Esophagus muscularis mucosa (tissue), 4 donors: ENCODE data around the gene C16orf74. TPM values are rescaled to one million over a fixed set of nuclear protein-coding genes. Genes with fewer than 3 reads are reported as not detected.

ENCODE experiments used
- DNase-seq: peaks from one replicate; pipeline ENCODE4 v3.0.0-alpha.2; 2017; ENCODE audit errors: extremely low spot score
- H3K27ac ChIP-seq, 4 donors: fragments of 200-600 bp; sonication (generic); replicated peaks in 1 of 4; 1 replicate in 3 of 4; 2 replicates in 1 of 4; pipeline ENCODE4 v1.5.1; 2016 to 2019; ENCODE audit warnings: mild to moderate bottlenecking in 1 of 4
- H3K27me3 ChIP-seq, 4 donors: fragments of 200-600 bp; sonication (generic); one replicate each; pipeline versions ENCODE4 v1.5.1 to v1.6.0; 2016 to 2019
- H3K36me3 ChIP-seq, 4 donors: fragments of 200-600 bp; sonication (generic); one replicate each; pipeline ENCODE4 v1.5.1; 2016 to 2019
- H3K4me1 ChIP-seq, 4 donors: fragments of 200-600 bp; sonication (generic); one replicate each; pipeline ENCODE4 v1.5.1; 2016 to 2019
- H3K4me3 ChIP-seq, 4 donors: fragments of 200-600 bp; sonication (generic); 1 replicate in 2 of 4; 2 replicates in 2 of 4; pipeline ENCODE4 v1.5.1; 2016 to 2019; ENCODE audit warnings: mild to moderate bottlenecking in 4 of 4, moderate library complexity in 1 of 4
- H3K9me3 ChIP-seq, 4 donors: fragments of 200-600 bp; sonication (generic); 1 replicate in 3 of 4; 2 replicates in 1 of 4; pipeline ENCODE4 v1.5.1; 2016 to 2019
- CTCF ChIP-seq, 3 experiments: fragments of 200-600 bp in 2 of 3; fragments of 450-650 bp in 1 of 3; sonication (generic) in 2 of 3; IDR thresholded peaks; one replicate each; pipeline ENCODE4 v1.5.1; 2017 to 2019; ENCODE audit warnings: antibody characterized with exemption in 3 of 3, mild to moderate bottlenecking in 2 of 3, moderate library complexity in 1 of 3
- EP300 ChIP-seq: sonication (generic); formaldehyde crosslinking; IDR thresholded peaks from one replicate; pipeline ENCODE4 v1.6.1; 2017; ENCODE audit warnings: antibody characterized with exemption
- POLR2A ChIP-seq: fragments of 450-650 bp; IDR thresholded peaks from one replicate; pipeline ENCODE4 v1.6.1; 2017; ENCODE audit warnings: antibody characterized with exemption, moderate library complexity, mild to moderate bottlenecking, low read depth
- POLR2AphosphoS5 ChIP-seq, 2 donors: sonication (generic); formaldehyde crosslinking; IDR thresholded peaks; one replicate each; pipeline ENCODE4 v1.6.1; 2017; ENCODE audit warnings: antibody characterized with exemption in 2 of 2
- WGBS: methylation state at CpG from one replicate; pipeline ENCODE4 v1.1.5; 2018; 5-methylcytosine and 5-hydroxymethylcytosine counted together
- intact Hi-C: fragments of 100-400 bp; cut with DNase I; formaldehyde crosslinking; loops from one replicate; pipeline ENCODE4 v1.15.1; 2023
- total RNA-seq, 4 donors: library from RNA; depleted of rRNA; stranded (reverse); fragments of >200 nt; gene quantifications; one replicate each; pipeline versions ENCODE4 v1.1.0 to v1.2.1, GENCODE V29; 2016

The C16orf74 gene
- total RNA-seq, 4 donors from 2014 or later: 0.83 to 2.4 (median 0.83) TPM; not detected in 1

- DNase-seq: no peak
- H3K4me1 ChIP-seq: no peaks in the 10 kb centered on the region
- H3K27me3 ChIP-seq: peaks cover 0 to 55% (median 8%) of the 10 kb centered on the region in 4 donors
- no peak overlapping the region for H3K27ac ChIP-seq
- no peaks in the 10 kb centered on the region for H3K36me3 ChIP-seq
- H3K9me3 ChIP-seq: no peaks in the 10 kb centered on the region
- intact Hi-C loops: no loop called here
- 75% methylated on average over 22 of the region's 24 CpGs for WGBS
- TF ChIP-seq POLR2AphosphoS5 (IDR thresholded peaks at IDR 0.05): no peak
- no peak for TF ChIP-seq CTCF (IDR thresholded peaks at IDR 0.05)
- no peak for TF ChIP-seq POLR2A
- TF ChIP-seq EP300: no peak
- H3K4me3 ChIP-seq: no peak overlapping the region
Measured at GRCh38 chr16:85695196-85696128, 55.4 kb downstream of the C16orf74 start.

GRCh38 chr16:85690469-85691064 lies 60.3 kb downstream of the C16orf74 start:
- 46% methylated on average over 7 of the region's 7 CpGs for WGBS
- H3K27ac ChIP-seq: no peak overlapping the region
- H3K9me3 ChIP-seq: no peaks in the 10 kb centered on the region
- H3K36me3 ChIP-seq: no peaks in the 10 kb centered on the region
- no peak for TF ChIP-seq POLR2AphosphoS5 (IDR thresholded peaks at IDR 0.05)
- no peak for TF ChIP-seq EP300
- TF ChIP-seq POLR2A: no peak
- TF ChIP-seq CTCF (IDR thresholded peaks at IDR 0.05): no peak
- H3K27me3 ChIP-seq: peaks cover 0 to 28% (median 2%) of the 10 kb centered on the region in 4 donors
- intact Hi-C loops: no loop called here
- H3K4me3 ChIP-seq: no peak overlapping the region
- peaks cover 13 to 20% (median 17%) of the 10 kb centered on the region in 4 donors for H3K4me1 ChIP-seq
- DNase-seq: no peak

- no peaks in the 10 kb centered on the region for H3K36me3 ChIP-seq
- TF ChIP-seq EP300 (no peak), POLR2A (no peak), CTCF (IDR thresholded peaks at IDR 0.05) (no peak), POLR2AphosphoS5 (IDR thresholded peaks at IDR 0.05) (no peak)
- H3K4me3 ChIP-seq: no peak overlapping the region
- peaks cover 0 to 22% (median 0%) of the 10 kb centered on the region in 4 donors for H3K27me3 ChIP-seq
- intact Hi-C loops: no loop called here
- H3K27ac ChIP-seq: no peak overlapping the region
- DNase-seq: no peak
- H3K4me1 ChIP-seq: peaks cover 13 to 20% (median 17%) of the 10 kb centered on the region in 4 donors
- H3K9me3 ChIP-seq: no peaks in the 10 kb centered on the region
- 66% methylated on average over 9 of the region's 9 CpGs for WGBS
Measured at GRCh38 chr16:85689950-85690320, 61.0 kb downstream of the C16orf74 start.

GRCh38 chr16:85689285-85689949 lies 61.5 kb downstream of the C16orf74 start:
- intact Hi-C loops: no loop called here
- Histone ChIP-seq H3K4me1 (peaks cover 13 to 20% (median 17%) of the 10 kb centered on the region in 4 donors), H3K27ac (no peak overlapping the region), H3K4me3 (peak overlapping the region; percentile 64 to 70 (median 68)), H3K9me3 (no peaks in the 10 kb centered on the region), H3K27me3 (peaks cover 0 to 17% (median 0%) of the 10 kb centered on the region in 4 donors), H3K36me3 (no peaks in the 10 kb centered on the region)
- 40% methylated on average over 27 of the region's 27 CpGs for WGBS
- no peak for TF ChIP-seq EP300
- TF ChIP-seq POLR2AphosphoS5 (IDR thresholded peaks at IDR 0.05): no peak
- TF ChIP-seq CTCF (IDR thresholded peaks at IDR 0.05): no peak
- no peak for TF ChIP-seq POLR2A
- DNase-seq: no peak
